HEK293T (cell line): ENCODE data around the gene NCBP1.
"Not testable (repeated sequence)": the region's sequence is repeated elsewhere in the genome, so short reads cannot be mapped to it uniquely, and the experiment has no call there.

Experiments
- CTCF ChIA-PET: fragments of 350-600 bp; formaldehyde crosslinking; extraction: SDS; loops from one replicate; lab custom pipeline; 2021; ENCODE audit warnings: antibody characterized with exemption, inconsistent platforms; lab: Yijun Ruan, JAX
- POLR2A ChIA-PET: fragments of 350-600 bp; formaldehyde crosslinking; extraction: SDS; loops from one replicate; lab custom pipeline; 2020; ENCODE audit warnings: antibody characterized with exemption, inconsistent platforms; lab: Yijun Ruan, JAX
- DNase-seq: peaks from one replicate; pipeline ENCODE4 v3.0.0; 2012; ENCODE audit warnings: mixed read lengths; ENCODE audit errors: extremely low spot score
- ARNT ChIP-seq: fragments of 450-650 bp; IDR thresholded peaks from 2 replicates; pipeline ENCODE4 v1.6.1; 2017; ENCODE audit warnings: mild to moderate bottlenecking
- BHLHE40 ChIP-seq: fragments of 450-650 bp; IDR thresholded peaks from 2 replicates; pipeline ENCODE4 v1.6.1; 2016; ENCODE audit warnings: mild to moderate bottlenecking, moderate library complexity, borderline replicate concordance
- CTBP1 ChIP-seq: fragments of 450-650 bp; IDR thresholded peaks from 2 replicates; pipeline ENCODE4 v1.6.1; 2016; ENCODE audit warnings: borderline replicate concordance
- ELF4 ChIP-seq: fragments of 450-650 bp; IDR thresholded peaks from 2 replicates; pipeline ENCODE4 v1.6.1; 2017; ENCODE audit warnings: antibody characterized with exemption
- FOXA1 ChIP-seq: fragments of 450-650 bp; IDR thresholded peaks from 2 replicates; pipeline ENCODE4 v1.6.1; 2016; ENCODE audit warnings: mild to moderate bottlenecking
- FOXK2 ChIP-seq: fragments of 450-650 bp; IDR thresholded peaks from 2 replicates; pipeline ENCODE4 v1.6.1; 2016; ENCODE audit warnings: mild to moderate bottlenecking
- FOXM1 ChIP-seq: fragments of 450-650 bp; IDR thresholded peaks from 2 replicates; pipeline ENCODE4 v1.6.1; 2017; ENCODE audit warnings: mild to moderate bottlenecking, borderline replicate concordance
- HDGF ChIP-seq: fragments of 450-650 bp; IDR thresholded peaks from 2 replicates; pipeline ENCODE4 v1.6.1; 2017; ENCODE audit warnings: antibody characterized with exemption, borderline replicate concordance
- L3MBTL2 ChIP-seq: fragments of 450-650 bp; conservative IDR thresholded peaks from 2 replicates; pipeline ENCODE4 v1.6.1; 2016; ENCODE audit warnings: mild to moderate bottlenecking
- LEF1 ChIP-seq: fragments of 450-650 bp; IDR thresholded peaks from 2 replicates; pipeline ENCODE4 v1.6.1; 2017; ENCODE audit warnings: mild to moderate bottlenecking, borderline replicate concordance
- NFRKB ChIP-seq: fragments of 450-650 bp; IDR thresholded peaks from 2 replicates; pipeline ENCODE4 v1.6.1; 2016; ENCODE audit warnings: mild to moderate bottlenecking, moderate library complexity
- PKNOX1 ChIP-seq: fragments of 450-650 bp; IDR thresholded peaks from 2 replicates; pipeline ENCODE4 v1.6.1; 2016
- SP1 ChIP-seq: fragments of 450-650 bp; IDR thresholded peaks from 2 replicates; pipeline ENCODE4 v1.6.1; 2017
- SUZ12 ChIP-seq: fragments of 450-650 bp; IDR thresholded peaks from 2 replicates; pipeline ENCODE4 v1.6.1; 2016; ENCODE audit warnings: mild to moderate bottlenecking
- TARDBP ChIP-seq: fragments of 450-650 bp; IDR thresholded peaks from 2 replicates; pipeline ENCODE4 v1.6.1; 2016
- ZNF384 ChIP-seq: fragments of 450-650 bp; IDR thresholded peaks from 2 replicates; pipeline ENCODE4 v1.6.1; 2016

The NCBP1 gene, protein sequence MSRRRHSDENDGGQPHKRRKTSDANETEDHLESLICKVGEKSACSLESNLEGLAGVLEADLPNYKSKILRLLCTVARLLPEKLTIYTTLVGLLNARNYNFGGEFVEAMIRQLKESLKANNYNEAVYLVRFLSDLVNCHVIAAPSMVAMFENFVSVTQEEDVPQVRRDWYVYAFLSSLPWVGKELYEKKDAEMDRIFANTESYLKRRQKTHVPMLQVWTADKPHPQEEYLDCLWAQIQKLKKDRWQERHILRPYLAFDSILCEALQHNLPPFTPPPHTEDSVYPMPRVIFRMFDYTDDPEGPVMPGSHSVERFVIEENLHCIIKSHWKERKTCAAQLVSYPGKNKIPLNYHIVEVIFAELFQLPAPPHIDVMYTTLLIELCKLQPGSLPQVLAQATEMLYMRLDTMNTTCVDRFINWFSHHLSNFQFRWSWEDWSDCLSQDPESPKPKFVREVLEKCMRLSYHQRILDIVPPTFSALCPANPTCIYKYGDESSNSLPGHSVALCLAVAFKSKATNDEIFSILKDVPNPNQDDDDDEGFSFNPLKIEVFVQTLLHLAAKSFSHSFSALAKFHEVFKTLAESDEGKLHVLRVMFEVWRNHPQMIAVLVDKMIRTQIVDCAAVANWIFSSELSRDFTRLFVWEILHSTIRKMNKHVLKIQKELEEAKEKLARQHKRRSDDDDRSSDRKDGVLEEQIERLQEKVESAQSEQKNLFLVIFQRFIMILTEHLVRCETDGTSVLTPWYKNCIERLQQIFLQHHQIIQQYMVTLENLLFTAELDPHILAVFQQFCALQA

GRCh38 chr9:97632985-97633858, at the start of gene NCBP1, which contains the start of gene TSTD2:
Gene NCBP1 (plus strand): TSS chr9:97633821. CDS start chr9:97633882, 61 bp downstream.
Gene TSTD2 (minus strand): TSS chr9:97633368. CDS start chr9:97627562, 5,806 bp downstream.
- no peak for TF ChIP-seq TARDBP
- peak; percentile 48 for TF ChIP-seq ELF4
- TF ChIP-seq SUZ12: no peak
- no peak for TF ChIP-seq ARNT
- TF ChIP-seq LEF1: no peak
- peak; percentile 91 for TF ChIP-seq L3MBTL2
- TF ChIP-seq HDGF: peak; percentile 92; the same call in 1 of the 2 replicates
- peak; percentile 64 for TF ChIP-seq BHLHE40
- TF ChIP-seq FOXA1: no peak
- peak; percentile 88 for DNase-seq
- POLR2A ChIA-PET: interaction anchor here (0.8 to 2.5 kb wide), 21 partner anchors 10 to 779 kb away, joined by 3 to 18 read pairs (median 5); partner anchors contain the start of genes TDRD7, TMOD1, XPA and ZNF782
- CTCF ChIA-PET: interaction anchor here (0.9 to 1.3 kb wide), 5 partner anchors 18 to 258 kb away, joined by 3 to 6 read pairs (median 3); no protein-coding TSS in a partner anchor

DNA sequence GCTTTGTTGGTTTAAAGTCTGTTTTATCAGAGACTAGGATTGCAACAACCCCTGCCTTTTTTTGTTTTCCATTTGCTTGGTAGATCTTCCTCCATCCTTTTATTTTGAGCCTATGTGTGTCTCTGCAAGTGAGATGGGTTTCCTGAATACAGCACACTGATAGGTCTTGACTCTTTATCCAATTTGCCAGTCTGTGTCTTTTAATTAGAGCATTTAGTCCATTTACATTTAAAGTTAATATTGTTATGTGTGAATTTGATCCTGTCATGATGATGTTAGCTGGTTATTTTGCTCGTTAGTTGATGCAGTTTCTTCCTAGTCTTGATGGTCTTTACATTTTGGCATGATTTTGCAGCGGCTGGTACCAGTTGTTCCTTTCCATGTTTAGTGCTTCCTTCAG, 48.8 kb upstream of the NCBP1 start:
- DNase-seq, CTCF ChIA-PET, POLR2A ChIA-PET: not testable (repeated sequence)

DNA sequence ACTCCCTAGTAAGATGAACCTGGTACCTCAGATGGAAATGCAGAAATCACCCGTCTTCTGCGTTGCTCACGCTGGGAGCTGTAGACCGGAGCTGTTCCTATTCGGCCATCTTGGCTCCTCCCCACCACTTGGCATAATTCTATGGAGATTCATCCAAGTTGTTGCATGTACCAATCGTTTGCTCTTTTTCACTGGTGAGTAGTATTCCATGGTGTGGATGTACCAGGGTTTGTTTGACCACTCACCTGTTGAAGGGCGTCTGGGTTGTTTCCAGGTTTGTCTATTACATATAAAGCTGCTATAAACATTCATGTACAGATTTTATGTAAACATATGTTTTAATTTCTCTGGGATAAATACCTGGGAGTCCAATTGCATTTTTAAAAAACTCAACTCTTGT, 46.7 kb upstream of the NCBP1 start:
- CTCF ChIA-PET: interaction anchor here (0.8 kb wide), 1 partner anchor 19 kb away, joined by 3 read pairs; no protein-coding TSS in a partner anchor
- DNase-seq, POLR2A ChIA-PET: not testable (repeated sequence)

DNA sequence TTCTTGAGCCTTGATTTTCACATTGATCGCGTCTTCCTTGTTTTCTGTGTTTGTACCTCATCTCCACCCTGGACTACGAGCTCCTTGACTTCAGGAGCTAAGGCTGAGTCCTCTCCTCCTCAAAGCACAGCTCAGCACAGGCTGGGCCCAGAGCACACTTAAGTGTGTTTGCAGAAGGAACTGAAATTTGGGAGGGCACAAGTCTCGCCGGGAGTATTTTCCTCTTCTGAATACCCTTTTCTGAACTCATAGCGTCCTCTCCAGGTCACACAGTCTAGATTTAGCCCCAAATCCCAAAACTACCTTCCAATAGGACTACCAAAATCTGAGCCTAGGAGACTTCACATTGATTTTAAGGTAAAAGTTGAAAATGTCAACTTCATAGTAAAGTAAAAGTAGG, 42.1 kb upstream of the NCBP1 start:
- CTCF ChIA-PET: interaction anchor here (0.6 kb wide), 1 partner anchor 18 kb away, joined by 3 read pairs; no protein-coding TSS in a partner anchor
- TF ChIP-seq LEF1 (no peak), FOXK2 (no peak)
- POLR2A ChIA-PET: no interaction called here
- DNase-seq: no peak

DNA sequence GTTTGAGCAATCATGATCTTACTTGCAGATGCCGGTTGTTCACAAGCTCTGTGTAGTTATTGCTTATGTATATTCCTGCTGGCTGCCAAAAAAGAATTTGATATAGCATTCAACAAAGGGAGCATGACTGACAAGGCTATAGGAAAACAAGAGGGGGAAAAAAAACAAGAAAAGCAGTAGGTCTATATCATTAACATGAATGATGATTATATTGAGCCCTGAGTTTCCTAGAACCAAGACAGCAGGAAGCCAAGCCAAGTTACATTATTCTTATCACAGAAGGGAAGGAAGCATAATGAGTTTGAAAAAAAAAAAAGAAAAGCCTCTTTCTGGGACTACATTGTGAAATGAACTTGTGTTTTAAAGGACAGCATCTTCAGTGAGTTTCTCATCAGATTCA, 41.5 kb upstream of the NCBP1 start:
- no peak for TF ChIP-seq TARDBP
- TF ChIP-seq PKNOX1: no peak
- no peak for TF ChIP-seq CTBP1
- TF ChIP-seq L3MBTL2: no peak
- TF ChIP-seq HDGF: no peak
- POLR2A ChIA-PET: no interaction called here
- CTCF ChIA-PET: no interaction called here
- no peak for DNase-seq

DNA sequence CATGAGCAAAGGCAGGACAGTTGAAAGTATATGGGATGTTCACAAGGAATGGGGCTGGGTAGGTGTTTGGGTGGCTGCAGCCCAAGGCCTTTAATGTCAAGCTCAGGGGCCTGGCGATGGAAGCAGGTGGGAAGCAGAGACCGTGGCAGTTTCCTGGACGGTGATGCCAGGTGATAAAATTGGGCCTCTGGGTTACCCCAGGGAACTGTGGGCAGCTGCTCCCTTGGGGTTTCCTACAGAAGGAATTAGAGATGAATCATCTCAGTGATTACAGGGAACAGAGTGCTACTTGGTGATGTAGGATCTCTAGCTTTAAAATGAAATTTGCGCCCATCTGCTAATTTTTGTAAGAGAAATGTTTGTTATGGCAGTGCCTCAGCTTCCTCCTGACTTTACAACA, 39.7 kb upstream of the NCBP1 start:
- ChIA-PET POLR2A (no interaction called here), CTCF (interaction anchor here (1.7 kb wide), 1 partner anchor 21 kb away, joined by 6 read pairs; no protein-coding TSS in a partner anchor)
- DNase-seq: no peak
- no peak for TF ChIP-seq PKNOX1
- TF ChIP-seq CTBP1: no peak
- TF ChIP-seq ARNT: no peak
- TF ChIP-seq FOXK2: no peak
- TF ChIP-seq SP1: no peak

DNA sequence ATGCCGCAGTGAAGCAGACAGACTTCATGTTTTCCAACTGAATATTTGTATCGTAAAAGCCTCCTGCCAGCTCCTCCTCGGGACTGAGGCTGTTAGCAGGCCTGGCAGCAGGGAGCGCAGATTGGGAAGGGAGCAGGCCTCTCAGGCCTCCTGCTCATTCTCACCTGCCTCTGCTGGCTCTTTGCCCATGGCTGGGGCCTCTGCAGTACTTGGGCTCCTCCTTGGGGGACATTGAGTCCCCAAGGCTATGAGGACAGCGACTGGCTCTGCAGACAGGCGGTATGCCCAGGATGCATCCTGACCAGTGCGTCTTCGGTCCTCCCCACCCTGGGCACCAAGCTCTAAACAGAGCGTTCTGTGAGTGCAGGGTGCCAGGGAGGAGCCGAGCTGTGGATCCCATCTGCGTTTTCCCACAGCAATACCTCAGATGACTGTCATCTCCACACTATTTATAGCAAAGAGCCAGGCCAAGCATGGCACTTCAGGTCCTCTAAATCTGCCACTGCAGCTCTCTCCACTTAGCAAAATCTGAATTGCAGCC, 39.2 kb upstream of the NCBP1 start:
- POLR2A ChIA-PET: no interaction called here
- CTCF ChIA-PET: interaction anchor here (1.7 kb wide), 1 partner anchor 21 kb away, joined by 6 read pairs; no protein-coding TSS in a partner anchor
- TF ChIP-seq LEF1 (no peak), TARDBP (no peak), BHLHE40 (no peak), SUZ12 (no peak), CTBP1 (no peak), HDGF (no peak), FOXA1 (no peak), PKNOX1 (no peak), L3MBTL2 (no peak), ELF4 (no peak), NFRKB (no peak), SP1 (no peak), ARNT (no peak), ZNF384 (no peak), FOXM1 (no peak), FOXK2 (no peak)
- DNase-seq: no peak
